ENCODE data around the gene TAS2R40.

Gene TAS2R40

DNA sequence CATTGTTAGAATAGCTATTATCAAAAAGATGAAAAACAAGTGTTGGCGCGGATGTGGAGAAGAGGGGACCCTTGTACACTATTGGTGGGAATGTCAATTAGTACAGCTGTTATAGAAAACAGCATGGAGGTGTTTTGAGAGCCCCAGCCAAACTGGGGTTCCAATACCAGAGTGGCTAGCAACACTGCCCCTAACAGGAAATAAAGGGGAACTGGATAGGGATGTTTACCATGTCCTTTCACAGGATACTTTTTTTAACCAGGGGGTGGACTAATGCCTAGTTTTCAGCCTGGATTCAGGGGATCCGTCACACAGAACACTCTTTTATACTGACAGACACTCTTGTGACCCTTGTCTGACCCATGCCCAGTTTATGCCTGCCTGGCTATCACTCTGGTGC, 34.5 kb downstream of the TAS2R40 start:
- ATAC-seq = peak; percentile 46; the same call in 1 of the 3 replicates
- TF ChIP-seq ZNF8 (CRISPR knock-in tag; IDR thresholded peaks at IDR 0.05) (no peak), RARB (CRISPR knock-in tag; IDR thresholded peaks at IDR 0.05) (no peak), TCF4 (CRISPR knock-in tag; IDR thresholded peaks at IDR 0.05; ENCODE audit: borderline replicate concordance) (no peak), ESRRG (CRISPR knock-in tag; IDR thresholded peaks at IDR 0.05) (no peak), ZNF70 (CRISPR knock-in tag; IDR thresholded peaks at IDR 0.05) (no peak), ZNF565 (CRISPR knock-in tag; conservative IDR thresholded peaks at IDR 0.05; ENCODE audit: low read depth) (no peak), GLIS3 (CRISPR knock-in tag; IDR thresholded peaks at IDR 0.05) (no peak), SNAI2 (CRISPR knock-in tag; IDR thresholded peaks at IDR 0.05) (no peak)
- TF ChIP-seq, protein P1, sequence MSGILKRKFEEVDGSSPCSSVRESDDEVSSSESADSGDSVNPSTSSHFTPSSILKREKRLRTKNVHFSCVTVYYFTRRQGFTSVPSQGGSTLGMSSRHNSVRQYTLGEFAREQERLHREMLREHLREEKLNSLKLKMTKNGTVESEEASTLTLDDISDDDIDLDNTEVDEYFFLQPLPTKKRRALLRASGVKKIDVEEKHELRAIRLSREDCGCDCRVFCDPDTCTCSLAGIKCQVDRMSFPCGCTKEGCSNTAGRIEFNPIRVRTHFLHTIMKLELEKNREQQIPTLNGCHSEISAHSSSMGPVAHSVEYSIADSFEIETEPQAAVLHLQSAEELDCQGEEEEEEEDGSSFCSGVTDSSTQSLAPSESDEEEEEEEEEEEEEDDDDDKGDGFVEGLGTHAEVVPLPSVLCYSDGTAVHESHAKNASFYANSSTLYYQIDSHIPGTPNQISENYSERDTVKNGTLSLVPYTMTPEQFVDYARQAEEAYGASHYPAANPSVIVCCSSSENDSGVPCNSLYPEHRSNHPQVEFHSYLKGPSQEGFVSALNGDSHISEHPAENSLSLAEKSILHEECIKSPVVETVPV (CRISPR knock-in tag; IDR thresholded peaks at IDR 0.05) = no peak
- TF ChIP-seq, protein P2, sequence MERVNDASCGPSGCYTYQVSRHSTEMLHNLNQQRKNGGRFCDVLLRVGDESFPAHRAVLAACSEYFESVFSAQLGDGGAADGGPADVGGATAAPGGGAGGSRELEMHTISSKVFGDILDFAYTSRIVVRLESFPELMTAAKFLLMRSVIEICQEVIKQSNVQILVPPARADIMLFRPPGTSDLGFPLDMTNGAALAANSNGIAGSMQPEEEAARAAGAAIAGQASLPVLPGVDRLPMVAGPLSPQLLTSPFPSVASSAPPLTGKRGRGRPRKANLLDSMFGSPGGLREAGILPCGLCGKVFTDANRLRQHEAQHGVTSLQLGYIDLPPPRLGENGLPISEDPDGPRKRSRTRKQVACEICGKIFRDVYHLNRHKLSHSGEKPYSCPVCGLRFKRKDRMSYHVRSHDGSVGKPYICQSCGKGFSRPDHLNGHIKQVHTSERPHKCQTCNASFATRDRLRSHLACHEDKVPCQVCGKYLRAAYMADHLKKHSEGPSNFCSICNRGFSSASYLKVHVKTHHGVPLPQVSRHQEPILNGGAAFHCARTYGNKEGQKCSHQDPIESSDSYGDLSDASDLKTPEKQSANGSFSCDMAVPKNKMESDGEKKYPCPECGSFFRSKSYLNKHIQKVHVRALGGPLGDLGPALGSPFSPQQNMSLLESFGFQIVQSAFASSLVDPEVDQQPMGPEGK (CRISPR knock-in tag; IDR thresholded peaks at IDR 0.05; ENCODE audit: borderline replicate concordance) = no peak
- TF ChIP-seq, protein P3, sequence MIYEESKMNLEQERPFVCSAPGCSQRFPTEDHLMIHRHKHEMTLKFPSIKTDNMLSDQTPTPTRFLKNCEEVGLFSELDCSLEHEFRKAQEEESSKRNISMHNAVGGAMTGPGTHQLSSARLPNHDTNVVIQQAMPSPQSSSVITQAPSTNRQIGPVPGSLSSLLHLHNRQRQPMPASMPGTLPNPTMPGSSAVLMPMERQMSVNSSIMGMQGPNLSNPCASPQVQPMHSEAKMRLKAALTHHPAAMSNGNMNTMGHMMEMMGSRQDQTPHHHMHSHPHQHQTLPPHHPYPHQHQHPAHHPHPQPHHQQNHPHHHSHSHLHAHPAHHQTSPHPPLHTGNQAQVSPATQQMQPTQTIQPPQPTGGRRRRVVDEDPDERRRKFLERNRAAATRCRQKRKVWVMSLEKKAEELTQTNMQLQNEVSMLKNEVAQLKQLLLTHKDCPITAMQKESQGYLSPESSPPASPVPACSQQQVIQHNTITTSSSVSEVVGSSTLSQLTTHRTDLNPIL (CRISPR knock-in tag; IDR thresholded peaks at IDR 0.05; ENCODE audit: low read depth) = no peak

DNA sequence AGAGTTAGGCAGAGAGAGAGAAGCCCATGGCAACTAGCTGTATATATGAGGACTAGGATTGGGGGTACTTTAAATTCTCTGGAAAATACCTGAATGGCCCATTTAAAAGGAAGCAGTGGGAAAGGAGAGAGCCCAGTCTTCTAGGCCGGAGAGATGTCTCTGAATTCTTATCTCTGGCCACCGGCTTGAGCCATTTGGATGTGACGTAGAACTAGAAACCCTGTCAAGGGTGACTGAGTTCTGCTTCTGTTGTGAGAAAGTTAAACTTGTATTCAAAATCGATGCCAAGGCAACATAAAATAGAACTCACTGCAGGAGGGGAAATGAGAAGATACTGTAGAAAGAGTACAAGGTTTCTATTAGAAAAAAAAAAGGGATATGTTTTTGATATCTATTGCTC, 35.1 kb downstream of the TAS2R40 start:
- no peak for ATAC-seq

DNA sequence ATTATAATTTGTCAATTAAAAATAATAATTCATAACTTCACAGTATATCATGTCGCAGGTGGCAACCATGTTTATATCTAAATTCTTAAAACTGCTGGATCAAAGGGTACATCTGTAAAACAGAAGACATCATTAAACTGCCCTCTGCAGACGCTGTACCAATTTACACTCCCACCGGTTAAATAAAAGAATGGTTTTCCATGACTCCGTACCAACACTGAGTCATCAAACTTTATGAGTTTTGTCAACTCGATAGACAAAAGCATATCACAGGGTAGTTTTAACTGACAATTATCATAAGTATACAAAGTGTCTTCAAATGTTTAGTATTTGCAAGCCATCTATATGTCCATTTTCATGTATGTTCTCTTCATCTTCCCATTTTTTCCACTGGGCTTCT, 35.7 kb downstream of the TAS2R40 start:
- ATAC-seq = no peak
- no peak for TF ChIP-seq TOX (CRISPR knock-in tag; IDR thresholded peaks at IDR 0.05; ENCODE audit: borderline replicate concordance)
- no peak for TF ChIP-seq ZFP3 (CRISPR knock-in tag; IDR thresholded peaks at IDR 0.05)
- TF ChIP-seq ZFP30 (CRISPR knock-in tag; IDR thresholded peaks at IDR 0.05) = no peak
- TF ChIP-seq ZNF8 (CRISPR knock-in tag; IDR thresholded peaks at IDR 0.05) = no peak
- TF ChIP-seq ARNTL (CRISPR knock-in tag; IDR thresholded peaks at IDR 0.05; ENCODE audit: borderline replicate concordance, low read depth) = no peak
- no peak for TF ChIP-seq ESRRG (CRISPR knock-in tag; IDR thresholded peaks at IDR 0.05)
- no peak for TF ChIP-seq ZC3H10 (CRISPR knock-in tag; IDR thresholded peaks at IDR 0.05)
- TF ChIP-seq ZNF70 (CRISPR knock-in tag; IDR thresholded peaks at IDR 0.05) = no peak
- no peak for TF ChIP-seq CSDC2 (CRISPR knock-in tag; IDR thresholded peaks at IDR 0.05)
- no peak for TF ChIP-seq GLIS3 (CRISPR knock-in tag; IDR thresholded peaks at IDR 0.05)
- TF ChIP-seq ZNF565 (CRISPR knock-in tag; conservative IDR thresholded peaks at IDR 0.05; ENCODE audit: low read depth) = no peak
- TF ChIP-seq SNAI2 (CRISPR knock-in tag; IDR thresholded peaks at IDR 0.05) = no peak
- no peak for TF ChIP-seq RARB (CRISPR knock-in tag; IDR thresholded peaks at IDR 0.05)
- no peak for TF ChIP-seq PPARA (CRISPR knock-in tag; IDR thresholded peaks at IDR 0.05; ENCODE audit: borderline replicate concordance)
- no peak for TF ChIP-seq ISL1 (CRISPR knock-in tag; IDR thresholded peaks at IDR 0.05)
- TF ChIP-seq, protein P4, sequence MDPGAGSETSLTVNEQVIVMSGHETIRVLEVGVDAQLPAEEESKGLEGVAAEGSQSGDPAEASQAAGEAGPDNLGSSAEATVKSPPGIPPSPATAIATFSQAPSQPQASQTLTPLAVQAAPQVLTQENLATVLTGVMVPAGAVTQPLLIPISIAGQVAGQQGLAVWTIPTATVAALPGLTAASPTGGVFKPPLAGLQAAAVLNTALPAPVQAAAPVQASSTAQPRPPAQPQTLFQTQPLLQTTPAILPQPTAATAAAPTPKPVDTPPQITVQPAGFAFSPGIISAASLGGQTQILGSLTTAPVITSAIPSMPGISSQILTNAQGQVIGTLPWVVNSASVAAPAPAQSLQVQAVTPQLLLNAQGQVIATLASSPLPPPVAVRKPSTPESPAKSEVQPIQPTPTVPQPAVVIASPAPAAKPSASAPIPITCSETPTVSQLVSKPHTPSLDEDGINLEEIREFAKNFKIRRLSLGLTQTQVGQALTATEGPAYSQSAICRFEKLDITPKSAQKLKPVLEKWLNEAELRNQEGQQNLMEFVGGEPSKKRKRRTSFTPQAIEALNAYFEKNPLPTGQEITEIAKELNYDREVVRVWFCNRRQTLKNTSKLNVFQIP (CRISPR knock-in tag; IDR thresholded peaks at IDR 0.05; ENCODE audit: borderline replicate concordance, low read depth) = no peak
- TF ChIP-seq TCF4 (CRISPR knock-in tag; IDR thresholded peaks at IDR 0.05; ENCODE audit: borderline replicate concordance) = no peak
- TF ChIP-seq OSR1 (CRISPR knock-in tag; IDR thresholded peaks at IDR 0.05) = no peak
- TF ChIP-seq, protein P2 (CRISPR knock-in tag; IDR thresholded peaks at IDR 0.05; ENCODE audit: borderline replicate concordance) = no peak
- TF ChIP-seq, protein P1 (CRISPR knock-in tag; IDR thresholded peaks at IDR 0.05) = no peak

More for the DNA sequence above, 35.1 kb downstream of the TAS2R40 start:
- no peak for TF ChIP-seq ZC3H10 (CRISPR knock-in tag; IDR thresholded peaks at IDR 0.05)
- TF ChIP-seq, protein P5, sequence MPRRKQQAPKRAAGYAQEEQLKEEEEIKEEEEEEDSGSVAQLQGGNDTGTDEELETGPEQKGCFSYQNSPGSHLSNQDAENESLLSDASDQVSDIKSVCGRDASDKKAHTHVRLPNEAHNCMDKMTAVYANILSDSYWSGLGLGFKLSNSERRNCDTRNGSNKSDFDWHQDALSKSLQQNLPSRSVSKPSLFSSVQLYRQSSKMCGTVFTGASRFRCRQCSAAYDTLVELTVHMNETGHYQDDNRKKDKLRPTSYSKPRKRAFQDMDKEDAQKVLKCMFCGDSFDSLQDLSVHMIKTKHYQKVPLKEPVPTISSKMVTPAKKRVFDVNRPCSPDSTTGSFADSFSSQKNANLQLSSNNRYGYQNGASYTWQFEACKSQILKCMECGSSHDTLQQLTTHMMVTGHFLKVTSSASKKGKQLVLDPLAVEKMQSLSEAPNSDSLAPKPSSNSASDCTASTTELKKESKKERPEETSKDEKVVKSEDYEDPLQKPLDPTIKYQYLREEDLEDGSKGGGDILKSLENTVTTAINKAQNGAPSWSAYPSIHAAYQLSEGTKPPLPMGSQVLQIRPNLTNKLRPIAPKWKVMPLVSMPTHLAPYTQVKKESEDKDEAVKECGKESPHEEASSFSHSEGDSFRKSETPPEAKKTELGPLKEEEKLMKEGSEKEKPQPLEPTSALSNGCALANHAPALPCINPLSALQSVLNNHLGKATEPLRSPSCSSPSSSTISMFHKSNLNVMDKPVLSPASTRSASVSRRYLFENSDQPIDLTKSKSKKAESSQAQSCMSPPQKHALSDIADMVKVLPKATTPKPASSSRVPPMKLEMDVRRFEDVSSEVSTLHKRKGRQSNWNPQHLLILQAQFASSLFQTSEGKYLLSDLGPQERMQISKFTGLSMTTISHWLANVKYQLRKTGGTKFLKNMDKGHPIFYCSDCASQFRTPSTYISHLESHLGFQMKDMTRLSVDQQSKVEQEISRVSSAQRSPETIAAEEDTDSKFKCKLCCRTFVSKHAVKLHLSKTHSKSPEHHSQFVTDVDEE (CRISPR knock-in tag; IDR thresholded peaks at IDR 0.05) = no peak
- no peak for TF ChIP-seq ZFP30 (CRISPR knock-in tag; IDR thresholded peaks at IDR 0.05)
- TF ChIP-seq ESRRG (CRISPR knock-in tag; IDR thresholded peaks at IDR 0.05) = no peak
- no peak for TF ChIP-seq ZFP3 (CRISPR knock-in tag; IDR thresholded peaks at IDR 0.05)
